GM19372 (cell line): ENCODE results near the gene GRAMD1B.
"Not testable (repeated sequence)": the region's sequence is repeated elsewhere in the genome, so short reads cannot be mapped to it uniquely, and the experiment has no call there.

ENCODE experiments used
- ATAC-seq: cut with Tn5 transposase; IDR thresholded peaks from one replicate; pipeline ENCODE4 v1.9.1; 2021; ENCODE audit warnings: mild to moderate bottlenecking, low read depth, moderate library complexity; ENCODE audit not compliant: unreplicated experiment

The GRAMD1B gene

GRCh38 chr11:123494195-123495050, 64.4 kb downstream of the GRAMD1B start:
- no peak for ATAC-seq

GRCh38 chr11:123504401-123504800, 74.3 kb downstream of the GRAMD1B start:
- no peak for ATAC-seq

GRCh38 chr11:123505546-123506299, 75.7 kb downstream of the GRAMD1B start:
- peak; percentile 58 for ATAC-seq

GRCh38 chr11:123507043-123507442, 77.0 kb downstream of the GRAMD1B start:
- ATAC-seq, result no peak

GRCh38 chr11:123509737-123510578, 79.9 kb downstream of the GRAMD1B start:
- no peak for ATAC-seq

- no peak for ATAC-seq
Observed at GRCh38 chr11:123510579-123510905, 80.5 kb downstream of the GRAMD1B start.

GRCh38 chr11:123511037-123511870, 81.2 kb downstream of the GRAMD1B start:
- ATAC-seq, result peak; percentile 76

- not testable (repeated sequence) for ATAC-seq
Observed at GRCh38 chr11:123513309-123513708, 83.2 kb downstream of the GRAMD1B start.

- no peak for ATAC-seq
Observed at GRCh38 chr11:123516238-123516637, 86.2 kb downstream of the GRAMD1B start.

- peak; percentile 49 for ATAC-seq
Observed at GRCh38 chr11:123517559-123518364, 87.7 kb downstream of the GRAMD1B start.

GRCh38 chr11:123518496-123519054, 88.5 kb downstream of the GRAMD1B start:
- ATAC-seq, result no peak

GRCh38 chr11:123519055-123519796, 89.2 kb downstream of the GRAMD1B start:
- ATAC-seq, result no peak

GRCh38 chr11:123519797-123520193, 89.7 kb downstream of the GRAMD1B start:
- ATAC-seq, result no peak

- not testable (repeated sequence) for ATAC-seq
Observed at GRCh38 chr11:123520476-123520875, 90.4 kb downstream of the GRAMD1B start.

GRCh38 chr11:123521001-123521400, 90.9 kb downstream of the GRAMD1B start:
- ATAC-seq, result no peak

GRCh38 chr11:123521930-123522329, 91.9 kb downstream of the GRAMD1B start:
- no peak for ATAC-seq

GRCh38 chr11:123523539-123523938, 93.5 kb downstream of the GRAMD1B start:
- no peak for ATAC-seq

- ATAC-seq, result no peak
Observed at GRCh38 chr11:123525097-123525496, 95.0 kb downstream of the GRAMD1B start.
